ENCODE data around the gene SPPL3. TPM values are rescaled to one million over a fixed set of nuclear protein-coding genes. Genes with fewer than 3 reads are reported as not detected.
"Not testable (repeated sequence)": the region's sequence is repeated elsewhere in the genome, so short reads cannot be mapped to it uniquely, and the experiment has no call there.

Gene SPPL3
- total RNA-seq, 2 experiments from 2014 or later, result 19.8 to 22.2 TPM

DNA sequence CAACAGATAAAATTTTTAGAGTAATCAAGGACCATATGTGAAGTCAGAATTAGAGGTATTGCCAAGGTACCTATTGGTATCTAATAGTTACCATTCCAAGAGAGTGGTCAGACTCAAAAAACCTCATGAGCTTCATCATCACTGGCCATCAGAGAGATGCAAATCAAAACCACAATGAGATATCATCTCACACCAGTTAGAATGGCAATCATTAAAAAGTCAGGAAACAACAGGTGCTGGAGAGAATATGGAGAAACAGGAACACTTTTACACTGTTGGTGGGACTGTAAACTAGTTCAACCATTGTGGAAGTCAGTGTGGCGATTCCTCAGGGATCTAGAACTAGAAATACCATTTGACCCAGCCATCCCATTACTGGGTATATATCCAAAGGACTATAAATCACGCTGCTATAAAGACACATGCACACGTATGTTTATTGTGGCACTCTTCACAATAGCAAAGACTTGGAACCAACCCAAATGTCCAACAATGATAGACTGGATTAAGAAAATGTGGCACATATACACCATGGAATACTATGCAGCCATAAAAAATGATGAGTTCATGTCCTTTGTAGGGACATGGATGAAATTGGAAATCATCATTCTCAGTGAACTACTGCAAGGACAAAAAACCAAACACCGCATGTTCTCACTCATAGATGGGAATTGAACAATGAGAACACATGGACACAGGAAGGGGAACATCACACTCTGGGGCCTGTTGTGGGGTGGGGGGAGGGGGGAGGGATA, 65.4 kb downstream of the SPPL3 start:
- peaks cover 43% of the 10 kb centered on the region for H3K4me1 Mint-ChIP-seq (ENCODE audit: low read depth)
- H3K9me3 Mint-ChIP-seq; H3K36me3 Mint-ChIP-seq (ENCODE audit: low read depth); H3K4me3 Mint-ChIP-seq; H3K27ac Mint-ChIP-seq; DNase-seq; intact Hi-C loops (cut with micrococcal nuclease); H3K27me3 Mint-ChIP-seq (ENCODE audit: low read depth): not testable (repeated sequence)
- CTCF ChIA-PET, result interaction anchor here (1.2 kb wide), 1 partner anchor 18 kb away, joined by 6 read pairs; no protein-coding TSS in a partner anchor

DNA sequence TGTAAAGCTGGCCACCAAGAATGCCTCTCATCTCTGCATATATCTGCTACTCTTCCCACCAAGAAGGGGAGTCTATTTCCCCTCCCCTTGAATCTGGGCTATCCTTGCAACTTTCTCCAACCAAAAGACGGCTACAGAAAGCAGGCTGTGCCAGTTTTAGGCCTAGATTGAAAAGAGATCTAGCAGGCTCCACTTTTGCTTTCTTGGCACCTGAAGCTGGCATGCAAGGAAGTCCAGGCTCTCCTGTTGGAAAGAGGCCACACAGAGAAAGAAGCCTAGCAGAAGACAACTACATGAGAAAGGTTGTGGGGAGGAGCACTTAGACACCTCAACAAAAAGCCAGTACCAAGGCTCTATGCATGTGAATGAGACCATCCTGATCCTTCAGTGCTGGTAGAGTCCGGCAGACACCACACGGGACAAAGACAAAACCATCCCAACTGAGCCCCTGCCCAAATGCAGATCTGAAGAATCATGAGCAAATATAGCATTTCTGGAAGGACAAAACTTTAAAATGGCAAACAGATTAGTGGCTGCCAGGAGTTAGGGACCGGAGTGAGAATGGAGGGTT, 68.0 kb downstream of the SPPL3 start:
- Mint-ChIP-seq H3K9me3 (no peaks in the 10 kb centered on the region), H3K27ac (peak overlapping the region; percentile 13), H3K4me1 (ENCODE audit: low read depth) (peaks cover 55% of the 10 kb centered on the region), H3K27me3 (ENCODE audit: low read depth) (no peaks in the 10 kb centered on the region), H3K4me3 (no peak overlapping the region), H3K36me3 (ENCODE audit: low read depth) (peaks cover 4% of the 10 kb centered on the region)
- DNase-seq, result no peak
- intact Hi-C loops (cut with micrococcal nuclease), result no loop called here
- CTCF ChIA-PET, result interaction anchor here (0.9 to 1.0 kb wide), 2 partner anchors 11 to 127 kb away, joined by 3 read pairs; no protein-coding TSS in a partner anchor

DNA sequence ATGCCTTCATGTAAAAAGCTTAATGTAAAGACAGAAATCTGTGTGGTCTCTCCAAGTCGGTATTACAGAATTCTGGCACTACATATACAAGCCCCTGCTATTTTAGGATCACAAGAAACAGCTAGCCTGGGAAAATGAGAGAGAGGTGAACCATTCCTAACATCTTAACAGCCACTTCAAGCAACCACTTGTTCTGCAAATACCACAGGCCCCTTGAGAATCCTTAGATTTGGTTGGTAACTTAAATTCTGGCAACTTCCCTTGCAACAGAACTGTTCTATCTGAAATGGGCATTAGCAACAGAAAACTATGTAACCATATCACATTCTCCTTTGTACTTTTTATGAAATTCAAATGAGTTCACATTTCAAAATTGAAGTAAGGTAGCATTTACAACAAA, 68.5 kb downstream of the SPPL3 start:
- Mint-ChIP-seq H3K27me3 (ENCODE audit: low read depth) (no peaks in the 10 kb centered on the region), H3K4me1 (ENCODE audit: low read depth) (peaks cover 61% of the 10 kb centered on the region), H3K36me3 (ENCODE audit: low read depth) (peaks cover 4% of the 10 kb centered on the region), H3K9me3 (no peaks in the 10 kb centered on the region), H3K27ac (peak overlapping the region; percentile 54), H3K4me3 (peak overlapping the region; percentile 10)
- CTCF ChIA-PET, result interaction anchor here (1.1 kb wide), 1 partner anchor 136 kb away, joined by 3 read pairs; no protein-coding TSS in a partner anchor
- intact Hi-C loops (cut with micrococcal nuclease), result loop anchor here (1.0 to 2.0 kb wide), 3 partner anchors 15 to 52 kb away; no protein-coding TSS in a partner anchor
- no peak for DNase-seq

DNA sequence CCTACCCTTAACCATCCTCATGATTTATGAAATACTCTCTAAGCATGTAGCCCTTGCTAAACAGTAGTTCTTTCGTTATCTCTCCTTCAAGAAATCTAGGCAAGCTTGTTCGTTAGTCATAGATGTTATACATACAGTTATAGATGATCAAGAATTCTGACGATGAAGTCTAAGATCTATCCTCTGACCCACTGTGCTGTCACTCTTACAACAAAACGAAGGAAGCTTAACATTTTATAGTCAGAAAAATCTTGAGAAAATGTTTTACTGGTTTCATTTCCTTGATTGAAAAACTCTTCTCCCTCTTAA, 68.9 kb downstream of the SPPL3 start:
- CTCF ChIA-PET, result interaction anchor here (1.1 kb wide), 1 partner anchor 137 kb away, joined by 3 read pairs; no protein-coding TSS in a partner anchor
- H3K4me1 Mint-ChIP-seq (ENCODE audit: low read depth), result peaks cover 62% of the 10 kb centered on the region
- H3K27ac Mint-ChIP-seq, result peak overlapping the region; percentile 54
- peak overlapping the region; percentile 19 for H3K4me3 Mint-ChIP-seq
- no peaks in the 10 kb centered on the region for H3K9me3 Mint-ChIP-seq
- H3K36me3 Mint-ChIP-seq (ENCODE audit: low read depth), result peaks cover 1% of the 10 kb centered on the region
- no peak for DNase-seq
- intact Hi-C loops (cut with micrococcal nuclease), result loop anchor here (1.0 to 2.0 kb wide), 3 partner anchors 14 to 52 kb away; no protein-coding TSS in a partner anchor
- no peaks in the 10 kb centered on the region for H3K27me3 Mint-ChIP-seq (ENCODE audit: low read depth)

DNA sequence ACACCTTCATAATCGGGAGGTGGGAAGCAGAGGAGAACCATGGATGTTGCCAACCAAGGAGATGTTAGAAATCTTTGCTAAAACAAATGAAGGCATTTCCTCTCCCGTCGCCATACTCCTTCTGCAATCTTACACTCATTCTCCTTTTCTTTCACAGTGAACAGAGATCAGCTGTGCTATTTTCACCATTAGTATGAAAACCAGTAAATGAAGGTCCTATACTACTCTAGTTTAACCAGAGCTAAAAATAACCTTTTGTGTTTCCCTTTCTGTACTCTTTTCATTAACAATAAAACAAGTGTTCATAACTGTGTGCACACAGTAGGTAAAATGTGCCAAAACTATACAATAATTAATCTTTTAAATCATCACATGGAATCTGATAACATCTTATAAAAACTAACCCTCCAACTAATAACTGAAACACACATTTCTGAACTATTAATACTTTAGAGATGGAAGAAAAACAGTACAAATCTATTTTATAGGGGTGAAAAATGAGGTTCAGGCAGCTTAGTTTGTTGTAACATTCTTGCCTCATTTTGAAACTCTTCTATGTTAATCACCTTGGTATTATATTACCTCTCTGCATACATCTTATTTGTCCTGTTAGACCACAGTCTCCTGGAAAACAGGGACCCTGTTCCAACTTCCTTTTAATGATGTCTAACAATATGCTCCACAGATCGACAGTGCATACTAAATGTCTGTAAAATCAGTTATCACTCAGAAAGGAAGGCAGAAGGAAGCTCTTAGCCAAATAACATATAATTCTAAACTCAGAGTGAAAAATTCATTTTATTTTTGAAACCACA, 69.5 kb downstream of the SPPL3 start:
- DNase-seq, result no peak
- Mint-ChIP-seq H3K27me3 (ENCODE audit: low read depth) (no peaks in the 10 kb centered on the region), H3K4me1 (ENCODE audit: low read depth) (peaks cover 64% of the 10 kb centered on the region), H3K4me3 (peak overlapping the region; percentile 19), H3K9me3 (no peaks in the 10 kb centered on the region), H3K36me3 (ENCODE audit: low read depth) (no peaks in the 10 kb centered on the region), H3K27ac (peak overlapping the region; percentile 54)
- intact Hi-C loops (cut with micrococcal nuclease), result loop anchor here (1.0 to 2.0 kb wide), 3 partner anchors 14 to 51 kb away; no protein-coding TSS in a partner anchor
- CTCF ChIA-PET, result interaction anchor here (0.6 to 1.6 kb wide), 4 partner anchors 17 to 240 kb away, joined by 3 to 4 read pairs (median 3); no protein-coding TSS in a partner anchor

DNA sequence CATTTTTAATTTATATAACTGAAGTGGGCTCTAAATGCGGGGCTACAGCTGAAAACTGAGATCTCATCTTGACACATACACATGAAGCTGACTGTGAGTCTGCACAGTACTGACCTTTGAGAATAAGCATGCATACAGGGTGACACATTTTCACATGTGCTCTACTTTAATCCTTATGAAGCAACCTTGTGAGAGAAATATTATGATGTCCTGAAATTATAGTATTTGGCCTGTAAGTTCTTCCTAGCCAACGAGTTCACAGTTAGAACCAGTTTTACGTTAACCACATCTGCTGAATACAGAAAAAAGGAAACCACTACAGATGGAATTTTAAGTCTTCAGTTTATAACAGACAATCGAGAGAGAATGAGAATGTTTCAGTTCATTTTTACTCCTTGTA, 70.3 kb downstream of the SPPL3 start:
- no peaks in the 10 kb centered on the region for H3K27me3 Mint-ChIP-seq (ENCODE audit: low read depth)
- no peak overlapping the region for H3K4me3 Mint-ChIP-seq
- H3K9me3 Mint-ChIP-seq, result no peaks in the 10 kb centered on the region
- H3K36me3 Mint-ChIP-seq (ENCODE audit: low read depth), result no peaks in the 10 kb centered on the region
- peaks cover 70% of the 10 kb centered on the region for H3K4me1 Mint-ChIP-seq (ENCODE audit: low read depth)
- intact Hi-C loops (cut with micrococcal nuclease), result loop anchor here (2.0 kb wide), 1 partner anchor 13 kb away; no protein-coding TSS in a partner anchor
- H3K27ac Mint-ChIP-seq, result no peak overlapping the region
- CTCF ChIA-PET, result interaction anchor here (0.6 to 1.6 kb wide), 4 partner anchors 18 to 472 kb away, joined by 3 to 4 read pairs (median 4); no protein-coding TSS in a partner anchor
- no peak for DNase-seq

DNA sequence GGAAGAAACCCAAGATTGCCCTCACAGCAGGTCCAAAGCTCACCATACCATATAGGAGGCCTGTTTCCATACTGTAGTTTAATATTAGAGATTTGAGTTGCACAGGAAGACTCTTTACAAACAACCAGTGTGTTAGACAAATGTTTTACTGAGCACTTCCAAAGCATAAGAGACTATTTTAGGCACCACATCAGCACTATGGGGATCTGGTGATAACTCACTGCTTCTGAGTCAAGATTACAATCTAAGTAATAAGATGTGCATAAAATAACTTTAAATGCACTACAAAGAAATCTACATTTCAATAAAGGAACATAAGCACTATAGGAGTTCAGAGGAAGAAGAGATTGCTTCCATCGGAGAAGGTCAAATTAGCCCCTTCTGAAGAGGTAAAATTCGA, 71.4 kb downstream of the SPPL3 start:
- CTCF ChIA-PET, result interaction anchor here (0.6 kb wide), 1 partner anchor 232 kb away, joined by 3 read pairs; no protein-coding TSS in a partner anchor
- H3K4me3 Mint-ChIP-seq, result no peak overlapping the region
- intact Hi-C loops (cut with micrococcal nuclease), result no loop called here
- no peaks in the 10 kb centered on the region for H3K36me3 Mint-ChIP-seq (ENCODE audit: low read depth)
- no peak for DNase-seq
- no peak overlapping the region for H3K27ac Mint-ChIP-seq
- H3K9me3 Mint-ChIP-seq, result no peaks in the 10 kb centered on the region
- H3K27me3 Mint-ChIP-seq (ENCODE audit: low read depth), result no peaks in the 10 kb centered on the region
- H3K4me1 Mint-ChIP-seq (ENCODE audit: low read depth), result peaks cover 66% of the 10 kb centered on the region

DNA sequence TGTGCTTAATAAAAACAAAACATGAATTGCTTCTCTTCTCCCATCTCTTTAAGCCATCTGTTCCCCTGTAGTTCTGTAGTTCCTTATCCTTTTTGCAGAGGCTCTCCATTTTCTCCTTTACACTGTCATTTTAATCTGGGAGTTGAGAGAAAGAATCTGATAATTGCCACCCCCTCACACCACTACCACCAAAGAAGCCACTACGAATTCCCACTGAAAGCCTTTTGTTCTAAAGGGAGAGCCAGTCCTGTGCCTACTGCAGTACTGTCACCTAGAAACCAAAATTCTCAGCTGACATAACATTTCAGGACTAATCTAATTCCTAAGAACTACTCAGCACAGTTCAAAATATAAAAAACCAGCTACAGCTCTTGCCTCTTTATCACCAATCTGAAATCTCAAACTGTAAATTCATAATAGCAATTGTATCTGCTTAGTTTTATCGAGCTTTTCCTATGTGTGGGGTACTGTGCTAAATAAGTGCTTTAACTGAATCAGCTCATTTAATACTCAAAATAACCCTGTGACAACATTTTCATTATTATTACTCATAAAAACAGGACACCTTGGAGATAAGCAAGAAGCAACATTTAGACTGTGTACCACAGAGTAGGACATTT, 72.4 kb downstream of the SPPL3 start:
- no peaks in the 10 kb centered on the region for H3K36me3 Mint-ChIP-seq (ENCODE audit: low read depth)
- H3K27ac Mint-ChIP-seq, result no peak overlapping the region
- DNase-seq, result no peak
- H3K4me1 Mint-ChIP-seq (ENCODE audit: low read depth), result peaks cover 65% of the 10 kb centered on the region
- H3K9me3 Mint-ChIP-seq, result no peaks in the 10 kb centered on the region
- intact Hi-C loops (cut with micrococcal nuclease), result no loop called here
- no peaks in the 10 kb centered on the region for H3K27me3 Mint-ChIP-seq (ENCODE audit: low read depth)
- CTCF ChIA-PET, result interaction anchor here (0.5 to 1.1 kb wide), 2 partner anchors 59 to 112 kb away, joined by 3 read pairs; no protein-coding TSS in a partner anchor
- no peak overlapping the region for H3K4me3 Mint-ChIP-seq

DNA sequence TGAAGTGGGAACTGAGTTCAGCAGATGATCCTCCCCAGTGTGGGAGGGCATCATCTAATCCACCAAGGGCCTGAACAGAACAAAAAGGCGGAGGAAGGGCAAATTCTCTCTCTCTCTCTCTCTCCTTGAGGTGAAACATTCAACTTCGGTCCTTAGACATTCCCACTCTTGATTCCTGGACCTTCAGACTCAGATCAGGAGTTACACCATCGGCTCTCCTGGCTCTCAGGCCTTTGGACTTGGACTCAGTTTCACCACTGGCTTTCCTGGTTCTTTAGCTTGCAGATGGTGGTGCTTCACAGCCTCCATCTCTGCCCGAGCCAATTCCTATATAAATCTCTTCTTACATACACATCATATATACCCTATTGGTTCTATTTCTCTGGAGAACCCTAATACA, 73.2 kb downstream of the SPPL3 start:
- no peaks in the 10 kb centered on the region for H3K27me3 Mint-ChIP-seq (ENCODE audit: low read depth)
- H3K4me3 Mint-ChIP-seq, result no peak overlapping the region
- peaks cover 60% of the 10 kb centered on the region for H3K4me1 Mint-ChIP-seq (ENCODE audit: low read depth)
- CTCF ChIA-PET, result interaction anchor here (0.8 to 1.1 kb wide), 2 partner anchors 58 to 141 kb away, joined by 3 to 4 read pairs; no protein-coding TSS in a partner anchor
- intact Hi-C loops (cut with micrococcal nuclease), result no loop called here
- H3K27ac Mint-ChIP-seq, result no peak overlapping the region
- no peak for DNase-seq
- no peaks in the 10 kb centered on the region for H3K36me3 Mint-ChIP-seq (ENCODE audit: low read depth)
- H3K9me3 Mint-ChIP-seq, result no peaks in the 10 kb centered on the region

DNA sequence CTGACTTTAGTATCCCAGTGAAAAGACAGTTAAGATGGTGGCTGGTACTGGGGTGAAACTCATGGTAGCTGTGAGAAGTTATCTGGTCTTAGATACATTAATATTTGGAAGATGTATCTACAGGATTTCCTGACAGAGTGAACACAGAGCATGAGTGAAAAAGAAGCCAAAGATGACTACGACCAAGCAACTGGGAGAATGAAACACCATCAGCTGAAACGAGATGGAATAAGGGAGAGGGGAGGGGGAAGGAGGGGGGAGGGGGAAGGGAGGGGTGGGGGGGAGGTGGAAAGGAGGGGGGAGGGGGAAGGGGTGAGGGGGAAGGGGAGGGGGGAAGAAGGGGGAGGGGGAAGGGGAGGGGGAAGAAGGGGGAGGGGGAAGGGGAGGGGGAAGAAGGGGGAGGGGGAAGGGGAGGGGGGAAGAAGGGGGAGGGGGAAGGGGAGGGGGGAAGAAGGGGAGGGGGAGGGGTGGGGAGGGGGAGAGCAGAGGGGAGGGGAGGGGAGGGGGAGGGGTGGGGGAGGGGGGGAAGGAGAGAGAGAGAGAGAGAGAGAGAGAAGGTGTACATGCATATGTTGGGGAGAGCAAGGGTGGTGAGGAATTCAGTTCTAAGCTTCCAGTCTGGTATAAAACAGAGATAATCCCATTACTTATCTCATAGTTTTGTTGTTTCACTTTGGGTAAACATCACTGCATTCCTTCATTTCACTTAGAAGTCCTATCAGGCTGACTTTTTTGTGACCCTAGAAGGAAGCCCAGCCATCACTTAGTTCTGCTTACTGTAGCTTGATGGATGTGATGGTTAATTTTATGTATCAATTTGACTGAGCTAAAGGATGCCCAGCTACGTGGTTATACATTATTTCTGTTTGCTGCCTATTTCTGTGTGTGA, 73.9 kb downstream of the SPPL3 start:
- H3K36me3 Mint-ChIP-seq (ENCODE audit: low read depth), result no peaks in the 10 kb centered on the region
- H3K9me3 Mint-ChIP-seq, result no peaks in the 10 kb centered on the region
- no peak overlapping the region for H3K4me3 Mint-ChIP-seq
- H3K4me1 Mint-ChIP-seq (ENCODE audit: low read depth), result peaks cover 60% of the 10 kb centered on the region
- H3K27ac Mint-ChIP-seq, result no peak overlapping the region
- DNase-seq, result no peak
- CTCF ChIA-PET, result interaction anchor here (0.8 kb wide), 1 partner anchor 142 kb away, joined by 4 read pairs; no protein-coding TSS in a partner anchor
- intact Hi-C loops (cut with micrococcal nuclease), result no loop called here
- H3K27me3 Mint-ChIP-seq (ENCODE audit: low read depth), result no peaks in the 10 kb centered on the region

DNA sequence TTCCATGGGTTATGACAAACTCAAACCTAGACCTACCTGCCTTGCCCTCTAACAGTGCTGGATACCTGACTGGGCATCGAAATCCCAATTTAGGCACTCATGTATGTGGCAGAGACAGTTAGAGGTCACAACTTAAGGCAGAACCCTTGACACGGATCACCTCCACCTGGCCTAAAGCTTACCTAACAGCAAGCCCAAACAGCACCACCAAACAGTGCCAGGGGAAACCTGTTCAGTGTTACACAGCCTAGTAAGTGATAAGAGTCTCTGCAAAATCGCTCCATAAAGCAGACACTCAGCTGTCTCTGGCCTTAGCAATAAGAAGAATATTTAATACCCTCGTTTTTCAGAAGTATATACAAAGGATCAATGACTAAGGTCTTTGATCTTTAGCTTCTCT, 77.8 kb downstream of the SPPL3 start:
- H3K4me1 Mint-ChIP-seq (ENCODE audit: low read depth), result peaks cover 54% of the 10 kb centered on the region
- CTCF ChIA-PET, result interaction anchor here (0.9 kb wide), 1 partner anchor 23 kb away, joined by 3 read pairs; no protein-coding TSS in a partner anchor
- no peaks in the 10 kb centered on the region for H3K9me3 Mint-ChIP-seq
- H3K27me3 Mint-ChIP-seq (ENCODE audit: low read depth), result no peaks in the 10 kb centered on the region
- H3K27ac Mint-ChIP-seq, result no peak overlapping the region
- no peak for DNase-seq
- intact Hi-C loops (cut with micrococcal nuclease), result no loop called here
- no peak overlapping the region for H3K4me3 Mint-ChIP-seq
- no peaks in the 10 kb centered on the region for H3K36me3 Mint-ChIP-seq (ENCODE audit: low read depth)
